ENCODE results near the gene GRIK1. TPM values are rescaled to one million over a fixed set of nuclear protein-coding genes. Genes with fewer than 3 reads are reported as not detected.

The GRIK1 gene
- total RNA-seq, 1 experiment from 2014 or later = not detected

DNA sequence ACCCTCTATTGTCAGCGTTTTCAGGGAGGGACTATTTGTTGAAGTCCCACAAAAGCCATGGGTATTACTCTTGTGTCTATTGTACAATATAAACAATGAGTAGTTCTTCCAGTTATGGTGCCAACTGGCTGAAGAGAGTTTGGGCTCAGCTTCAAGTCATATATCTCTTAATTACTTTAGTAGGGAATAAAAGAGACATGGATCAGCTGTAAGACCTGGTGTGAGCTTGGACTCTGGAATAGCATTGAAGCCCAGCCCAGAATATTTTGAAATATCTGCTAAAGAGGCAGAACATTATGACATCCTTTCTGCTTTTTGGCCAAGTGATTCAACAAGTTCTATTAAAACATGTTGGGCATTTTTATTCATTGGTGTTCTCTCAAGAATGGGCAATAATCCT is 416.1 kb downstream of the GRIK1 start:
- H3K9me3 ChIP-seq (ENCODE audit: low read length) = peaks cover 11% of the 10 kb centered on the region
- H3K9me2 ChIP-seq (replicated peaks; ENCODE audit: insufficient read depth, low read length) = no peaks in the 10 kb centered on the region
- no peaks in the 10 kb centered on the region for H3K79me2 ChIP-seq (ENCODE audit: low read length)
- no peak overlapping the region for H3K9ac ChIP-seq (ENCODE audit: low read length)
- no peak for DNase-seq
- no peaks in the 10 kb centered on the region; the same call in 1 of the 2 replicates for H3K36me3 ChIP-seq (ENCODE audit: insufficient read depth, low read length)
- H2AFZ ChIP-seq (ENCODE audit: low read length) = no peak overlapping the region
- H3K4me2 ChIP-seq (ENCODE audit: low read depth, low read length, poor library complexity, severe bottlenecking) = no peak overlapping the region
- no peaks in the 10 kb centered on the region for H4K20me1 ChIP-seq (ENCODE audit: insufficient read depth, low read depth, low read length)
- H3K27me3 ChIP-seq (ENCODE audit: low read length) = no peaks in the 10 kb centered on the region
- H3K4me3 ChIP-seq (ENCODE audit: low read length) = no peak overlapping the region
- no peak overlapping the region for H3K27ac ChIP-seq (ENCODE audit: low read length)
- no peaks in the 10 kb centered on the region for H3K4me1 ChIP-seq (ENCODE audit: low read length)

DNA sequence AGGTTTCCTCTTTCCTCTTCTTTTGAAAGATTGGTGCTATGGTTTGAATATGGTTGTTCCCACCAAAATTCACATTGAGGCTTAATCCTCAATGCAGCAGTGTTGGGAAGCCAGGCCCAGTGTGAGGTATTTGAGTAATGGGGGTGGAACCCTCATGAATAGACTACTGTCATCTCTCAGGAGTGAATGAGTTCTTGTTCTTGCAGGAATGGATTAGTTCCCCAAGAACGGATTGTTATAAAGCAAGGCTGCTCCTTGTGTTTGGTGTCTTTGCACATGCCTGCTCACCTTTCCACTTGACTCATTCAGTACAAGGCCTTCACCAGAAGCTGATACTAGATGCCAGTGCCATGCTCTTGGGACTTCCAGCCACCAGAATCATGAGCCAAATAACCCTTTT is 417.9 kb downstream of the GRIK1 start:
- no peak overlapping the region for H3K9ac ChIP-seq (ENCODE audit: low read length)
- H3K9me3 ChIP-seq (ENCODE audit: low read length) = peaks cover 11% of the 10 kb centered on the region
- no peaks in the 10 kb centered on the region for H3K4me1 ChIP-seq (ENCODE audit: low read length)
- H3K4me3 ChIP-seq (ENCODE audit: low read length) = no peak overlapping the region
- H2AFZ ChIP-seq (ENCODE audit: low read length) = no peak overlapping the region
- H3K9me2 ChIP-seq (replicated peaks; ENCODE audit: insufficient read depth, low read length) = no peaks in the 10 kb centered on the region
- H3K27ac ChIP-seq (ENCODE audit: low read length) = no peak overlapping the region
- no peaks in the 10 kb centered on the region for H3K27me3 ChIP-seq (ENCODE audit: low read length)
- no peaks in the 10 kb centered on the region; the same call in 1 of the 2 replicates for H3K36me3 ChIP-seq (ENCODE audit: insufficient read depth, low read length)
- no peaks in the 10 kb centered on the region for H3K79me2 ChIP-seq (ENCODE audit: low read length)
- DNase-seq = no peak
- no peaks in the 10 kb centered on the region for H4K20me1 ChIP-seq (ENCODE audit: insufficient read depth, low read depth, low read length)
- no peak overlapping the region for H3K4me2 ChIP-seq (ENCODE audit: low read depth, low read length, poor library complexity, severe bottlenecking)

DNA sequence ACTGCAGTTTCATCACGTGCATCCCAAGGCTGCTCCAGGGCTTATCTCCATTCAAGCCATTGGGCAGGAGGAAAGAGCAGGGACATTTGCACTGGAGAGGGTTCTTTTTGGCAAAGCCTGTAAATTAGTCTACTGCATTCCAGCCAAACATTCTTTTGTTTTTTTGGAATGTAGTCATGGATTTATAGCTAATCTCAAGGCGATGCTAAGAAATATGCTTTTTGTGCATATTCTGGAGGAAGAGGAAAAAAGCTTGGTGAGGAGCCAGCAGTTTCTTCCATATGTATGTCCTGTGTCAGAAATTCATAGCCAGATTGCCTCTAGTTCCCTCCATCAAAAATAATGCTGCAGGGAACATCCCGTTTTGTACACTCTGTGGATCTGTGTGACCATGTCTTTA is 419.6 kb downstream of the GRIK1 start:
- H3K79me2 ChIP-seq (ENCODE audit: low read length) = no peaks in the 10 kb centered on the region
- H3K4me3 ChIP-seq (ENCODE audit: low read length) = no peak overlapping the region
- H3K9ac ChIP-seq (ENCODE audit: low read length) = no peak overlapping the region
- H3K9me3 ChIP-seq (ENCODE audit: low read length) = 0 out of 2 replicates have a peak, but pooled peaks cover under 1% of the 10 kb centered on the region
- H3K4me1 ChIP-seq (ENCODE audit: low read length) = no peaks in the 10 kb centered on the region
- H3K9me2 ChIP-seq (replicated peaks; ENCODE audit: insufficient read depth, low read length) = no peaks in the 10 kb centered on the region
- H3K36me3 ChIP-seq (ENCODE audit: insufficient read depth, low read length) = no peaks in the 10 kb centered on the region
- no peak overlapping the region for H2AFZ ChIP-seq (ENCODE audit: low read length)
- H3K27me3 ChIP-seq (ENCODE audit: low read length) = no peaks in the 10 kb centered on the region
- no peak overlapping the region for H3K4me2 ChIP-seq (ENCODE audit: low read depth, low read length, poor library complexity, severe bottlenecking)
- no peaks in the 10 kb centered on the region for H4K20me1 ChIP-seq (ENCODE audit: insufficient read depth, low read depth, low read length)
- no peak overlapping the region for H3K27ac ChIP-seq (ENCODE audit: low read length)
- DNase-seq = no peak

DNA sequence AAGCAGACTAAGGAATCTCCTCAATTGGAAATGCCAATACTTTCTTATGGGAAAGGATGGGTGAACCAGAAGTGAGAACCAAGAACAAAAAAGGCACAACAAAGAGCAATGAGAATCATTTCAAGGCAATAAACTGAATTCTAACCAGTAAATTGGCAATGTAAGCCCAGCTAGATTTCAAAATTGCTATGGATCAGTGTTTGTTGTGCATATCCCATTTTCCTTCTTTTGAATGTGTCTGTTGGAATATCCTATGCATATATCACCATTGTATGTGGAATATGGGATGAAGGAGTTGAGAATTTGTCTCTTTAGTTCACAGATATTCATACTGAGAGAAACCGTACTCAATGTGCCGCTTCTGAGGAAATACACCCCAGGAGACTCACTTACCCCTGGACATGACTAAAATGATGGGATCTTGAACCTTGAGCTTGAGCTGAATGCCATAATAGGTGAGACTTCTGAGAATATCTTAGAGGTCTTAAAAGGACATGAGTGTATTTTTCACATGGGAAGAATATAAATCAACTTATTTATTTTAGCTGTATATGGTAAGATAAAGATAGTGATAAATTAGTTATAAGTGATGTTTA is 425.0 kb downstream of the GRIK1 start:
- no peaks in the 10 kb centered on the region for H3K9me2 ChIP-seq (replicated peaks; ENCODE audit: insufficient read depth, low read length)

DNA sequence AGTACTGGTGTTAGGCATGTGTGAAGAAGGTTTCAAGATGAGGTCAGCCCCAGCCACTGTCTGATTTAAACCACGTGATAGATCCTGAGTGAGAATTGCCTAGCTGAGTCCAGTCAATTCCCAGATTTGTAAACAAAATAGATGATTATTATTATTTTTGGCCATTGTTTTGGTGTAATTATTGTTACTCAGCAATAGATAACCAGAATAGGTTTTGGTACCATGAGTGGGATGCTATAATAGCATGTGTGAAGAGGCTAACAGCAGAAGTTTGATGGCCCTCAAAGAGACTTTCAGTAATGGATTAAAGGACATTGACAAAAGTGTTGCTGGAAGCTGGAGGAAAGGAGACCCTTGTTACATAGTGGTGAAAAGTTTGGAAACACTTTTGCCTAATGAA is 426.3 kb downstream of the GRIK1 start:
- Histone ChIP-seq H3K9ac (ENCODE audit: low read length) (no peak overlapping the region), H3K4me2 (ENCODE audit: low read depth, low read length, poor library complexity, severe bottlenecking) (no peak overlapping the region), H2AFZ (ENCODE audit: low read length) (no peak overlapping the region), H3K4me1 (ENCODE audit: low read length) (no peaks in the 10 kb centered on the region), H3K36me3 (ENCODE audit: insufficient read depth, low read length) (no peaks in the 10 kb centered on the region), H3K9me2 (replicated peaks; ENCODE audit: insufficient read depth, low read length) (no peaks in the 10 kb centered on the region), H3K9me3 (ENCODE audit: low read length) (no peaks in the 10 kb centered on the region; the same call in 1 of the 2 replicates), H3K27me3 (ENCODE audit: low read length) (no peaks in the 10 kb centered on the region), H4K20me1 (ENCODE audit: insufficient read depth, low read depth, low read length) (no peaks in the 10 kb centered on the region), H3K4me3 (ENCODE audit: low read length) (no peak overlapping the region), H3K27ac (ENCODE audit: low read length) (no peak overlapping the region), H3K79me2 (ENCODE audit: low read length) (no peaks in the 10 kb centered on the region)
- DNase-seq = no peak

More for the DNA sequence above, 425.0 kb downstream of the GRIK1 start:
- Histone ChIP-seq H3K4me1 (ENCODE audit: low read length) (no peaks in the 10 kb centered on the region), H4K20me1 (ENCODE audit: insufficient read depth, low read depth, low read length) (no peaks in the 10 kb centered on the region), H2AFZ (ENCODE audit: low read length) (no peak overlapping the region), H3K4me3 (ENCODE audit: low read length) (no peak overlapping the region), H3K36me3 (ENCODE audit: insufficient read depth, low read length) (no peaks in the 10 kb centered on the region), H3K9ac (ENCODE audit: low read length) (no peak overlapping the region), H3K4me2 (ENCODE audit: low read depth, low read length, poor library complexity, severe bottlenecking) (no peak overlapping the region), H3K27me3 (ENCODE audit: low read length) (no peaks in the 10 kb centered on the region), H3K27ac (ENCODE audit: low read length) (no peak overlapping the region), H3K79me2 (ENCODE audit: low read length) (no peaks in the 10 kb centered on the region), H3K9me3 (ENCODE audit: low read length) (no peaks in the 10 kb centered on the region; the same call in 1 of the 2 replicates)
- DNase-seq = no peak

DNA sequence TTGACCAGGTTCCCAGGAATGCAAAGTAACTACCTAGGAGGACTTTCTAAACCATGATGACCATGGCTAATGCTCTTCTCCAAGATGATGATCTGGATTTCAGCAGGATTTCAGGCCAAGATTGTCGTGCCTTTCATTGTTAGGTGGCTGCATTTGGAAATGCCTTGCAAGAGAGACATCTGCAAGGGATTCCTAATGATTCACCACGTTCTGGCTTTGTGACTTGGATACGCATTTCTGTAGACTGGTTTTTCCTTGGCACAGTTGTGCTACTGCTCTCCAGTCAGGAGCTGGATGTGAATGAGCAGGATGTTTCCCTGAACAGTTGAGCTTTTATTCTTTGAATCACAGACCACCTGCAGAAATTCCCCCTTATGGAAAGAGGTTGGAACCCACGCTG is 428.7 kb downstream of the GRIK1 start:
- no peaks in the 10 kb centered on the region for H3K4me1 ChIP-seq (ENCODE audit: low read length)
- no peaks in the 10 kb centered on the region for H4K20me1 ChIP-seq (ENCODE audit: insufficient read depth, low read depth, low read length)

DNA sequence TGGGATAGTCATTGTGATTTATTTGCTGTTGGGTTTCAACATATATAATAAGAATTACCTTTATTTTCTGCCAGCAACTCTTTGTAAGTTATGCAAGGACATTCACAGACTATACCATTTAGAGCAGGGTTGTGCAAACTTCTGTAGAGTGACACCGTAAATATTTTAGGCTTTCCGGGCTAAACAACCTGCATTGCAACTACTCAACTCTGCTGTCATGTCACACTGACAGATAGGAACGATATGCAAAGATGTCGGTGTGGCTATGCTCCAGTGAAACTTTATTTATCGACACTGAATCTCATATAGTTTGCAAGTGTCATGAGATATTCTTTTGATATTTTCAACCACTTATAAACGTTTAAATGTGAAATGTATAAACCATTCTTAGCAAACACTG is 430.7 kb downstream of the GRIK1 start:
- DNase-seq = no peak
- Histone ChIP-seq H3K36me3 (ENCODE audit: insufficient read depth, low read length) (no peaks in the 10 kb centered on the region), H3K9me3 (ENCODE audit: low read length) (no peaks in the 10 kb centered on the region; the same call in 1 of the 2 replicates), H3K9ac (ENCODE audit: low read length) (no peak overlapping the region), H3K27me3 (ENCODE audit: low read length) (no peaks in the 10 kb centered on the region), H3K4me2 (ENCODE audit: low read depth, low read length, poor library complexity, severe bottlenecking) (no peak overlapping the region), H3K27ac (ENCODE audit: low read length) (no peak overlapping the region), H3K79me2 (ENCODE audit: low read length) (no peaks in the 10 kb centered on the region), H3K4me3 (ENCODE audit: low read length) (no peak overlapping the region), H2AFZ (ENCODE audit: low read length) (no peak overlapping the region), H3K4me1 (ENCODE audit: low read length) (no peaks in the 10 kb centered on the region), H3K9me2 (replicated peaks; ENCODE audit: insufficient read depth, low read length) (no peaks in the 10 kb centered on the region), H4K20me1 (ENCODE audit: insufficient read depth, low read depth, low read length) (no peaks in the 10 kb centered on the region)

More for the DNA sequence above, 428.7 kb downstream of the GRIK1 start:
- DNase-seq = no peak
- H3K9me2 ChIP-seq (replicated peaks; ENCODE audit: insufficient read depth, low read length) = no peaks in the 10 kb centered on the region
- no peaks in the 10 kb centered on the region for H3K36me3 ChIP-seq (ENCODE audit: insufficient read depth, low read length)
- H3K4me3 ChIP-seq (ENCODE audit: low read length) = no peak overlapping the region
- H3K9me3 ChIP-seq (ENCODE audit: low read length) = no peaks in the 10 kb centered on the region; the same call in 1 of the 2 replicates
- H2AFZ ChIP-seq (ENCODE audit: low read length) = no peak overlapping the region
- H3K79me2 ChIP-seq (ENCODE audit: low read length) = no peaks in the 10 kb centered on the region
- H3K27me3 ChIP-seq (ENCODE audit: low read length) = no peaks in the 10 kb centered on the region
- no peak overlapping the region for H3K9ac ChIP-seq (ENCODE audit: low read length)
- H3K27ac ChIP-seq (ENCODE audit: low read length) = no peak overlapping the region
- no peak overlapping the region for H3K4me2 ChIP-seq (ENCODE audit: low read depth, low read length, poor library complexity, severe bottlenecking)

DNA sequence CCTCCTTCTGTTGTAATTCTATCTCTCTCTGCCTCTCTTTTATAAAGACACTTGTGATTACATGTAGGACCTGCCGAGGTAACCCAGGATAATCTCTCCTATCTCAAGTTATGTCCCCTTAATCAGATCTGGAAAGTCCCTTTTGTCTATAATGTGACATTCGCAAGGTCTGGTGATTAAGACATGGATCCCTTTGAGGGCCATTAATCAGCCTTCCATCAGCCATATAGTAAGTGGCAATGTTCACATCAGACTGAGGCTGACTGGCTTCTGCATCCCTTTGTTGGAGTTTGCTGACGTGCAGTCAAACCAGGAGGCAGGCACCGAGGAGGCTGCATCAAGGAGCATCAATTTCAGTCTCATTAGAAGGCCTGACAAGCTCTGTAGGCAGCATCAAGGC is 431.5 kb downstream of the GRIK1 start:
- DNase-seq = no peak
- Histone ChIP-seq H3K79me2 (ENCODE audit: low read length) (no peaks in the 10 kb centered on the region), H3K36me3 (ENCODE audit: insufficient read depth, low read length) (no peaks in the 10 kb centered on the region), H2AFZ (ENCODE audit: low read length) (no peak overlapping the region), H3K27ac (ENCODE audit: low read length) (no peak overlapping the region), H3K4me1 (ENCODE audit: low read length) (no peaks in the 10 kb centered on the region), H3K4me3 (ENCODE audit: low read length) (no peak overlapping the region), H3K4me2 (ENCODE audit: low read depth, low read length, poor library complexity, severe bottlenecking) (no peak overlapping the region), H3K9me2 (replicated peaks; ENCODE audit: insufficient read depth, low read length) (no peaks in the 10 kb centered on the region), H3K9ac (ENCODE audit: low read length) (no peak overlapping the region), H4K20me1 (ENCODE audit: insufficient read depth, low read depth, low read length) (no peaks in the 10 kb centered on the region), H3K9me3 (ENCODE audit: low read length) (no peaks in the 10 kb centered on the region), H3K27me3 (ENCODE audit: low read length) (no peaks in the 10 kb centered on the region)

Data from Karpas-422 (cell line).